HepG2 (cell line): ENCODE data around the gene RPS19BP1. TPM values are rescaled to one million over a fixed set of nuclear protein-coding genes. Genes with fewer than 3 reads are reported as not detected.

Source experiments
- ARID2 ChIP-seq: sonication (generic); formaldehyde crosslinking; IDR thresholded peaks from 2 replicates; pipeline ENCODE4 v1.8.1; 2022; ENCODE audit warnings: mild to moderate bottlenecking, missing genetic modification reagents, borderline replicate concordance
- CREB1 ChIP-seq, 2 experiments: fragments of 450-650 bp in 1 of 2; IDR thresholded peaks; 2 replicates each; pipeline ENCODE4 v1.6.1; 2016 to 2017; ENCODE audit warnings: control low read depth in 1 of 2, mild to moderate bottlenecking in 1 of 2, missing compliant biosample characterization in 1 of 2, missing genetic modification characterization in 1 of 2
- FOXA1 ChIP-seq, 2 experiments: fragments of 450-650 bp in 1 of 2; sonication (generic) in 1 of 2; formaldehyde crosslinking in 1 of 2; IDR thresholded peaks; 2 replicates each; pipeline versions ENCODE4 v1.4.0 to v1.6.1; 2016 to 2020; ENCODE audit warnings: missing genetic modification reagents in 1 of 2
- FOXA3 ChIP-seq: IDR thresholded peaks from 2 replicates; pipeline ENCODE4 v1.6.1; 2016; ENCODE audit warnings: missing genetic modification reagents, missing compliant biosample characterization
- FOXJ3 ChIP-seq: sonication (generic); formaldehyde crosslinking; IDR thresholded peaks from 2 replicates; pipeline ENCODE4 v1.4.0; 2020; ENCODE audit warnings: missing genetic modification reagents, mild to moderate bottlenecking, borderline replicate concordance
- GATA4 ChIP-seq: sonication (generic); IDR thresholded peaks from 2 replicates; pipeline ENCODE4 v1.6.1; 2016; ENCODE audit warnings: antibody characterized with exemption, low read depth, borderline replicate concordance
- HMGA1 ChIP-seq: sonication (generic); formaldehyde crosslinking; conservative IDR thresholded peaks from 2 replicates; pipeline ENCODE4 v1.4.0; 2020; ENCODE audit warnings: missing genetic modification reagents
- JUND ChIP-seq: sonication (generic); formaldehyde crosslinking; IDR thresholded peaks from 2 replicates; pipeline ENCODE4 v1.8.0; 2022; ENCODE audit warnings: mild to moderate bottlenecking, missing genetic modification reagents
- MAZ ChIP-seq, 2 experiments: sonication (generic) in 1 of 2; formaldehyde crosslinking in 1 of 2; IDR thresholded peaks; 2 replicates each; pipeline versions ENCODE4 v1.5.0 to v1.6.1; 2012 to 2020; ENCODE audit warnings: low read depth in 2 of 2, mild to moderate bottlenecking in 2 of 2, borderline replicate concordance in 1 of 2, improper control_type of control experiment in 1 of 2, low read length in 1 of 2, missing genetic modification reagents in 1 of 2, moderate library complexity in 1 of 2
- MTA1 ChIP-seq: sonication (generic); formaldehyde crosslinking; IDR thresholded peaks from 2 replicates; pipeline ENCODE4 v1.4.0; 2020; ENCODE audit warnings: missing genetic modification reagents, mild to moderate bottlenecking, borderline replicate concordance
- NFKBIZ ChIP-seq: IDR thresholded peaks from 2 replicates; pipeline ENCODE4 v1.6.1; 2018; ENCODE audit warnings: missing genetic modification reagents, missing compliant biosample characterization
- POLR2G ChIP-seq: fragments of 200-400 bp; formaldehyde crosslinking; IDR thresholded peaks from 2 replicates; pipeline ENCODE4 v1.6.1; 2018; ENCODE audit warnings: mild to moderate bottlenecking, low read depth, low read length, moderate library complexity
- SAP130 ChIP-seq: IDR thresholded peaks from 2 replicates; pipeline ENCODE4 v1.6.1; 2016; ENCODE audit warnings: low read depth
- TCF7 ChIP-seq: sonication (generic); IDR thresholded peaks from 2 replicates; pipeline ENCODE4 v1.6.1; 2016; ENCODE audit warnings: antibody characterized with exemption, low read depth
- TOE1 ChIP-seq: sonication (generic); formaldehyde crosslinking; IDR thresholded peaks from 2 replicates; pipeline ENCODE4 v1.4.0; 2020; ENCODE audit warnings: mild to moderate bottlenecking, missing genetic modification reagents
- ZFP82 ChIP-seq: sonication (generic); formaldehyde crosslinking; IDR thresholded peaks from 2 replicates; pipeline ENCODE4 v1.5.1; 2020; ENCODE audit warnings: mild to moderate bottlenecking, missing genetic modification reagents, borderline replicate concordance
- ZNF121 ChIP-seq: sonication (generic); formaldehyde crosslinking; IDR thresholded peaks from 2 replicates; pipeline ENCODE4 v1.5.0; 2020; ENCODE audit warnings: mild to moderate bottlenecking, missing genetic modification reagents
- ZNF317 ChIP-seq: sonication (generic); formaldehyde crosslinking; IDR thresholded peaks from 2 replicates; pipeline ENCODE4 v1.5.0; 2020; ENCODE audit warnings: mild to moderate bottlenecking, missing genetic modification reagents
- ZSCAN25 ChIP-seq: sonication (generic); formaldehyde crosslinking; IDR thresholded peaks from 2 replicates; pipeline ENCODE4 v1.8.0; 2022; ENCODE audit warnings: mild to moderate bottlenecking, missing genetic modification reagents
- polyA plus RNA-seq, 8 experiments: library from polyadenylated mRNA; depleted of rRNA in 3 of 8; stranded (reverse) in 7 of 8; unstranded in 1 of 8; fragments of >200 nt; fragmentation: Illumina TruSeq in 4 of 8; extraction: Trizol in 4 of 8; gene quantifications; 2 replicates each; pipeline versions ENCODE4 v1.2.1 to v1.2.3, GENCODE V29; 2011 to 2016; ENCODE audit warnings: low read depth in 4 of 8, missing spikeins in 1 of 8, mixed read lengths in 1 of 8; ENCODE audit not compliant: insufficient read depth in 1 of 8
- total RNA-seq, 5 experiments: library from RNA; depleted of rRNA; stranded (reverse); fragments of >200 nt; fragmentation: Illumina TruSeq; extraction: Trizol; gene quantifications; 2 replicates each; pipeline ENCODE4 v1.2.3, GENCODE V29; 2016; ENCODE audit warnings: low read depth in 1 of 5
- TF ChIP-seq, protein P1 (sequence below): sonication (generic); formaldehyde crosslinking; IDR thresholded peaks from 2 replicates; pipeline ENCODE4 v1.5.0; 2020; ENCODE audit warnings: mild to moderate bottlenecking, missing genetic modification reagents, borderline replicate concordance
- TF ChIP-seq, protein P2 (sequence below): sonication (generic); formaldehyde crosslinking; IDR thresholded peaks from 2 replicates; pipeline ENCODE4 v1.4.0; 2020; ENCODE audit warnings: missing genetic modification reagents
- TF ChIP-seq, protein P3 (sequence below): sonication (generic); formaldehyde crosslinking; IDR thresholded peaks from 2 replicates; pipeline ENCODE4 v1.4.0; 2020; ENCODE audit warnings: missing genetic modification reagents

Gene RPS19BP1
- total and polyA plus RNA-seq, 2 of the 13 experiments (the other 11 are each of a cell fraction or from before 2014, with no cell fraction given) = 44.3 to 81.3 TPM

GRCh38 chr22:39498802-39499201, 33.7 kb downstream of the RPS19BP1 start (continued):
- TF ChIP-seq, protein P1, sequence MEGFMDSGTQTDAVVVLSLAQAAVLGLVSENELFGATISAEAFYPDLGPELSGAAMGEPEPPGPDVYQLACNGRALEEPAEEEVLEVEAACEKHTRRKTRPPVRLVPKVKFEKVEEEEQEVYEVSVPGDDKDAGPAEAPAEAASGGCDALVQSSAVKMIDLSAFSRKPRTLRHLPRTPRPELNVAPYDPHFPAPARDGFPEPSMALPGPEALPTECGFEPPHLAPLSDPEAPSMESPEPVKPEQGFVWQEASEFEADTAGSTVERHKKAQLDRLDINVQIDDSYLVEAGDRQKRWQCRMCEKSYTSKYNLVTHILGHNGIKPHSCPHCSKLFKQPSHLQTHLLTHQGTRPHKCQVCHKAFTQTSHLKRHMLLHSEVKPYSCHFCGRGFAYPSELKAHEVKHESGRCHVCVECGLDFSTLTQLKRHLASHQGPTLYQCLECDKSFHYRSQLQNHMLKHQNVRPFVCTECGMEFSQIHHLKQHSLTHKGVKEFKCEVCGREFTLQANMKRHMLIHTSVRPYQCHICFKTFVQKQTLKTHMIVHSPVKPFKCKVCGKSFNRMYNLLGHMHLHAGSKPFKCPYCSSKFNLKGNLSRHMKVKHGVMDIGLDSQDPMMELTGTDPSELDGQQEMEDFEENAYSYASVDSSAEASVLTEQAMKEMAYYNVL = peak; percentile 48; the same call in 1 of the 2 replicates
- TF ChIP-seq SAP130 = peak; percentile 46; the same call in 1 of the 2 replicates
- TF ChIP-seq, protein P2, sequence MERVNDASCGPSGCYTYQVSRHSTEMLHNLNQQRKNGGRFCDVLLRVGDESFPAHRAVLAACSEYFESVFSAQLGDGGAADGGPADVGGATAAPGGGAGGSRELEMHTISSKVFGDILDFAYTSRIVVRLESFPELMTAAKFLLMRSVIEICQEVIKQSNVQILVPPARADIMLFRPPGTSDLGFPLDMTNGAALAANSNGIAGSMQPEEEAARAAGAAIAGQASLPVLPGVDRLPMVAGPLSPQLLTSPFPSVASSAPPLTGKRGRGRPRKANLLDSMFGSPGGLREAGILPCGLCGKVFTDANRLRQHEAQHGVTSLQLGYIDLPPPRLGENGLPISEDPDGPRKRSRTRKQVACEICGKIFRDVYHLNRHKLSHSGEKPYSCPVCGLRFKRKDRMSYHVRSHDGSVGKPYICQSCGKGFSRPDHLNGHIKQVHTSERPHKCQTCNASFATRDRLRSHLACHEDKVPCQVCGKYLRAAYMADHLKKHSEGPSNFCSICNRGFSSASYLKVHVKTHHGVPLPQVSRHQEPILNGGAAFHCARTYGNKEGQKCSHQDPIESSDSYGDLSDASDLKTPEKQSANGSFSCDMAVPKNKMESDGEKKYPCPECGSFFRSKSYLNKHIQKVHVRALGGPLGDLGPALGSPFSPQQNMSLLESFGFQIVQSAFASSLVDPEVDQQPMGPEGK (CRISPR knock-in tag) = peak; percentile 77
- 0 out of 2 replicates have a peak, but pooled peaks have one; percentile 20 for TF ChIP-seq TCF7
- no peak for TF ChIP-seq MAZ (IDR thresholded peaks at IDR 0.05; ENCODE audit: borderline replicate concordance, low read depth, low read length)
- TF ChIP-seq MAZ (CRISPR knock-in tag; IDR thresholded peaks at IDR 0.05; ENCODE audit: low read depth) = peak; percentile 60; the same call in 1 of the 2 replicates
- TF ChIP-seq GATA4 = no peak
- TF ChIP-seq, protein P3, sequence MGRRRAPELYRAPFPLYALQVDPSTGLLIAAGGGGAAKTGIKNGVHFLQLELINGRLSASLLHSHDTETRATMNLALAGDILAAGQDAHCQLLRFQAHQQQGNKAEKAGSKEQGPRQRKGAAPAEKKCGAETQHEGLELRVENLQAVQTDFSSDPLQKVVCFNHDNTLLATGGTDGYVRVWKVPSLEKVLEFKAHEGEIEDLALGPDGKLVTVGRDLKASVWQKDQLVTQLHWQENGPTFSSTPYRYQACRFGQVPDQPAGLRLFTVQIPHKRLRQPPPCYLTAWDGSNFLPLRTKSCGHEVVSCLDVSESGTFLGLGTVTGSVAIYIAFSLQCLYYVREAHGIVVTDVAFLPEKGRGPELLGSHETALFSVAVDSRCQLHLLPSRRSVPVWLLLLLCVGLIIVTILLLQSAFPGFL = no peak
- TF ChIP-seq ZNF121 (CRISPR knock-in tag) = peak; percentile 66
- no peak for TF ChIP-seq ZNF317 (CRISPR knock-in tag)
- no peak for TF ChIP-seq NFKBIZ (CRISPR knock-in tag)
- TF ChIP-seq MTA1 (CRISPR knock-in tag) = no peak
- no peak for TF ChIP-seq FOXA1 (IDR thresholded peaks at IDR 0.05)
- 0 out of 2 replicates have a peak, but pooled peaks have one; percentile 43 for TF ChIP-seq FOXA1 (CRISPR knock-in tag; IDR thresholded peaks at IDR 0.05)
- TF ChIP-seq ARID2 = no peak
- TF ChIP-seq ZFP82 (CRISPR knock-in tag) = no peak
- no peak for TF ChIP-seq JUND (CRISPR knock-in tag)
- TF ChIP-seq POLR2G = no peak
- no peak for TF ChIP-seq HMGA1 (CRISPR knock-in tag)
- TF ChIP-seq CREB1 (IDR thresholded peaks at IDR 0.05) = peak; percentile 18; the same call in 1 of the 2 replicates
- no peak for TF ChIP-seq CREB1 (CRISPR knock-in tag; IDR thresholded peaks at IDR 0.05)
- TF ChIP-seq FOXA3 (CRISPR knock-in tag) = 0 out of 2 replicates have a peak, but pooled peaks have one; percentile 24
- no peak for TF ChIP-seq TOE1 (CRISPR knock-in tag)
- no peak for TF ChIP-seq FOXJ3 (CRISPR knock-in tag)
- TF ChIP-seq ZSCAN25 (CRISPR knock-in tag) = peak; percentile 71
- TF ChIP-seq, all 625 proteins: peak for 17
